Eye (tissue), 1 donor: ENCODE data around the gene RAB3IL1.

Source experiments
- DNase-seq: peaks from one replicate; pipeline ENCODE4 v3.0.0-alpha.2; 2015

Gene RAB3IL1

DNA sequence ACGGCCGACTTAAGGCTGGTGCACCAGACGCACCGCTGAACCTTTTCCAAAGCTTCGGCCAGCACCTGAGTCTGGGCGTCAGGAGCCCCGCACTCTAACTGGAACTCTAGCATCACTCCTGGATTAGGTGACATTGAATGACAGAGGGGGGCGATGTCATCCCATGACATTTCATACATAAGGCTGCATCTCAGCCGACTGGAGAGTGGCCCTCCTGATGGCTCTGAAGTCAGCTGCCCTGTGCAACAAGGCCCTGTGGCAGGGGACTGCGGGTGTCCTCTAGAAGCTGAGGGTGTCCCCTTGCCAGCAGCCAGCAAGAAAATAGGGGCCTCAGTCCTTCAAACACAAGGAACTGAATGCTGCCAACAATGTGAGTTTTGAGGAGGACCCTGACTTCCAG lies 16.0 kb downstream of the RAB3IL1 start:
- no peak for DNase-seq

- DNase-seq = no peak
Measured at GRCh38 chr11:61900251-61900650, 17.1 kb downstream of the RAB3IL1 start.

DNA sequence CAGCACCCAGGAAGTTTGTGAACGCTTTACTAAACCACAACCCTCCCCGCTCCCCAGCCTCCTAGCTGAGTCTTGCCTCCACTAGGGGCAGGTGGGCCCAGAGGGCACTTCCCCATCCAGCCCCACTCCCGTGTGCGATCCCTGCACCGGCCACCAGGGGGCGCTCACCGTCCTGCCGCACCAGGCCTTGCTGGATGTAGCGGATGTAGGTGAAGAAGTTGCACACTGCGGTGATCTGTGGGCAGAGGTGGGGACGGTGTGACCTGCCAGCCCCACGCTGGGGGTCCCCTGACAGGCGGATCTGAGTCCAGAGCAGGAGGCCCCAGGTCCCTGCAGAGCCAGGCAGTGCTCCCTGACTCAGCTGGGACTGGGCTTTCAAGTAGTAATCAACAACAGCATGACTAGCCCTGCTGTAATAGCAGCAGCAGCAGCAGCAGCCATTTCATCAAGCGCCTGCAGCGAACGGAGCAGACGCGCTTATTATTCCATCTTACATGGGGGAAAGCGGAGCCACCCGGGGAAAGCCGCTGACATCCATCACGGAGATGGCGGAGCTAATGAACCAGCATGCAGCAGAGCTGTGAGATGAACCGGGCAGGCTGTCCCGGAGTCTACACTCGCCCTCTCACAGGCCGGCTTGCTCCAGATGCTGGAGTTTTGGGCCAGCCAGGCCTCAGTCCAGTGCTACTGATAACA lies 18.1 kb downstream of the RAB3IL1 start:
- peak; percentile 91 for DNase-seq

- DNase-seq = no peak
Measured at GRCh38 chr11:61898247-61898582, 19.2 kb downstream of the RAB3IL1 start.

- peak; percentile 89 for DNase-seq
Measured at GRCh38 chr11:61897387-61898246, 19.7 kb downstream of the RAB3IL1 start.

DNA sequence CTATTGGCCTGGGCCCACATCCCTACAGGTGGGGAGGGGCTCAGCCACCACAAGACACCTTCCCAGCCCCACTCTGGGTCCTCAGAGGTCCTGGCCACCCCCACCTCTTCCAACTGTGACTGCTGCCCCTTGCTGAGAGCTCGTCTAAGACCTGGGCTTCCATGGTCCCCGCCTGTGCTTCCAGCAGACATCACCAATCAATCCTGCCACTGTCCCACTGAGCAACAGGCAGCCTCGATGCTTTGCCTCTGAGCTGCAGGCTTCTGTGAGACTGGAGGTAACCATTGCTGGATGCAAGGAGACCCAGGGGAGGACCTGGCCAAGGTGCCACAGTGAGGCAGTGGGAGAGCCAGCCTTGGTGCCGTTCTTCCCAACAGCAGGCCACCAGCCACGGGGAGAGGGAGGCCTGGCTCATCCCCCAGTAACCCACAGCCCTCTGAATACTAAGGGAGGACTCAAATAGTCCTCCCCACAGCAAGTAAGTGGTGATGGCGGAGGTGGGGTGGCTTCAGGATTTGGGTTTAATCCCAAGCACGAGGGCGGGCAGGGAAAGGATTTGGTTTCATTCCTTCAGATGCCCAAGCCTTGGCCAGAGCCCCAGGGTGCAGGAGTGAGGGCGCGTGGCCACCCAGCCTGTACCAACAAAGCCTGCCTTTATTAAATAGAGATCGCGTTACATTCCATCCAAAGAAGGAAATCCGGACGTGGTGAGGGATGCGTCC lies 20.5 kb downstream of the RAB3IL1 start:
- no peak for DNase-seq

- DNase-seq = no peak
Measured at GRCh38 chr11:61895718-61896059, 21.7 kb downstream of the RAB3IL1 start.

DNA sequence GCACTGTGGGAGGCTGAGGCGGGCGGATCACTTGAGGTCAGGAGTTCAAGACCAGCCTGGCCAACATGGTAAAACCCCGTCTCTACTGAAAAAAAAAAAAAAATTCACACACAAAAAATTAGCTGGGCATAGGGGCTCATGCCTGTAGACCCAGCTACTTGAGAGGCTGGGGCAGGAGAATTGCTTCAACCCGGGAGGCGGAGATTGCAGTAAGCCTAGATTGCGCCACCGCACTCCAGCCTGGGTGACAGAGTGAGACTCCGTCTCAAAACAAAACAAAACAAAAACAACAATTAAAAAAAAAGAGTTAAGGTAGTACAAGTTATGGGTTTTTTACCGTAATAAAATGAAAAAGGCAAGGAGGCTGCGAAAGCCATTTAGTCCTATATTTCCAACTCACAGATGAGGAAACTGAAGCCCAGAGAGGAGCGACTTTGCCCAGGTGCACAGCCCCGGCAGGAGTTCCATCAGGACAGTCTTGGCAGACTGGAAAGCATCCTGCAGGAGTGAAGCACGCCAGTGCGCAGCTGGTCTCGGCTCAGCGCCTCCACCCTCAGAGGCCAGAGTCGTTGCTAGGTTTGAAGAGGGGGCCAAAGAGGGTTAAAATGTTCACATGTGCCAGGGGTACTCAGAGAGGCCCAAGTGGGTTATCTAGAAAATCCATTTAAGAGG lies 22.2 kb downstream of the RAB3IL1 start:
- no peak for DNase-seq

DNA sequence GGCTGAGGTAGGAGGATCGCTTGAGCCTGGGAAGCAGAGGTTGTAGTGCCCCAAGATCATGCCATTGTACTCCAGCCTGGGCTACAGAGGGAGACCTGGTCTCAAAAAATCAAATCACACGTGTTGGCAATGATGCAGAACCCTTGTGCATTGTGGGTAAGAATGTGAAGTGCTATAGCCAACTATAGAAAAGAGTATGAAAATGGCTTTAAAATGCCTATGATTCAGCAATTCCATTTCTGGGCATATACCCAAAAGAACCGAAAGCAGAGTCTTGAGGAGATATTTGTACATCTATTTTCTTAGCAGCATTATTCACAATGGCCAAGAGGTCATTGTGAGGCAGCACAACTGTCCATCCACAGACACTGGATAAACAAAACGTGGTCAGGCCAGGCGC lies 23.4 kb downstream of the RAB3IL1 start:
- no peak for DNase-seq

DNA sequence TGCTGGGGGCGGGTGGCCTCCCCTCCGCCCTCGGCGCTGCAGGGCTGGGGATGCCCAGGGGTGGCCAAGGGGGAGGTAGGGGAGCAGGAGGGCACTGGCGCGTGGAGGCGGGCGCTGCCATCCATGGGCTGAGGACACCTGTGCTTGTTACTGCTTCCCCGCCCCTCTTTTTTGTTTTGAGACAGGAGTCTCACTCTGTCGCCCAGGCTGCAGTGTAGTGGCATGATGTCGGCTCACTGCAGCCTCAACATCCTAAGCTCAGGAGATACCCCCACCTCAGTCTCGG lies 25.3 kb downstream of the RAB3IL1 start:
- no peak for DNase-seq

GRCh38 chr11:61891331-61892084 lies 25.9 kb downstream of the RAB3IL1 start, which contains the start of gene FADS3:
FADS3 (minus strand) TSS chr11:61891545; CDS start chr11:61891381, 164 bp downstream.
- DNase-seq = peak; percentile 81

GRCh38 chr11:61890529-61891330 lies 26.6 kb downstream of the RAB3IL1 start:
- DNase-seq = peak; percentile 74

DNA sequence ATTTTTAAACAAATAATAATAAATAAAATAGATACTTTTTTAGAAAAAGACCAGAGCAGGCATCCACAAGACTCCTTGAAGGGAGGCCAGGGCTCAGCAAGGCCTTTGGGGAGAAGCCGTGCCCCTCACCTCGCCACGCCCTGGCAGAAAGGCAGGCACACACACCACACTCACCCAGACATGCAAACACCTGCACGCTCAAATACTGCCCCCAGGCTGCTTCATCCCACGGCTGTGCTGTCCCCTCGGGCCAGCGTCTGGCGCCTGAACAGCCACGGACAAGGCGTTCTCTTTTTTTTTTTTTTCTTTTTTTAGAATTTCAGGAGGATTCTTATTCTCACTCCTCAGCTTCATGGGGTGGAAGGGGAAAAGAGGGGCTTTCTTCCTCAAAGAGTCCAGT lies 27.5 kb downstream of the RAB3IL1 start:
- DNase-seq = no peak

DNA sequence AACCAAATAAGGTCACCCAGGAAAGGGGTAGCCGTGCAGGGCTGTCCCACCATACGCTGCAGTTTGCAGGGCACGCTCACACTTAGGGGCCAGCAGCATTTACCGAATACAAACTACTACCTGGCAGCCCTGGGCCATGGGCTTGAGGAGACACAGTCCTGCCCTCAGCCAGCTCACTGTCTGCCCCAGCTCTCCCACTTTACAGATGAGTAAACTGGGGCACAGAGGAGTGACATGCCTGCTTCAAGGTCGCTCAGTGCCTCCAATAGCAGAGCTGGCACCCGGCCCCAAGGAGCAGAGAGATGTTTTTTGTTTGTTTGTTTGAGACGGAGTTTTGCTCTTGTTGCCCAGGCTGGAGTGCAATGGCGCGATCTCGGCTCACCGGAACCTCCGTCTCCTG lies 28.8 kb downstream of the RAB3IL1 start:
- no peak for DNase-seq

- DNase-seq = no peak
Measured at GRCh38 chr11:61887839-61888494, 29.4 kb downstream of the RAB3IL1 start.

- no peak for DNase-seq
Measured at GRCh38 chr11:61886643-61887042, 30.7 kb downstream of the RAB3IL1 start.

GRCh38 chr11:61885784-61886580 lies 31.4 kb downstream of the RAB3IL1 start:
- DNase-seq = no peak

GRCh38 chr11:61885166-61885778 lies 32.1 kb downstream of the RAB3IL1 start:
- DNase-seq = no peak

DNA sequence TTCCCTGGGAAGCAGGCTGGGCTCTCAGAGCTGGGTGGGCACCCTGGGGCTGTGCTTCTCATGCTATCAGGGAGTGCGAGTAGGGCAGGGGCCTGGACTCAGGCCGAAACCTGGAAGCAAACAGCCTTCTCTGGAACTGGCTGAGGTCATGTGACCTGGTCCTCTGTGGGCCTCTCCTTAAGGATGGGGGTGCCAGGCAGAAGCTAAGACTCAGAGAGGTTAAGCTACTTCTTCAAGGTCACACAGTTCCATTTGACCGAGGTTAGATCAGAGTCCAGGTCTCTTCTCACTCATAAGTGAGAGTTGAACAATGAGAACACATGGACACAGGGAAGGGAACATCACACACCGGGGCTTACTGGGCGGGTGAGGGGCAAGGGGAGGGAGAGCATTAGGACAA lies 33.4 kb downstream of the RAB3IL1 start:
- DNase-seq = no peak

GRCh38 chr11:61883327-61883726 lies 34.0 kb downstream of the RAB3IL1 start:
- DNase-seq = no peak
